GM12878 (cell line): ENCODE results near the gene MKNK1. TPM values are rescaled to one million over a fixed set of nuclear protein-coding genes. Genes with fewer than 3 reads are reported as not detected.

Experiments used
- CBFB ChIP-seq: IDR thresholded peaks from 2 replicates; pipeline ENCODE4 v1.6.1; 2016; ENCODE audit warnings: antibody characterized with exemption, low read depth
- CREM ChIP-seq: IDR thresholded peaks from 2 replicates; pipeline ENCODE4 v1.6.1; 2014; ENCODE audit warnings: antibody characterized with exemption, low read depth
- CTCF ChIP-seq, 3 experiments: IDR thresholded peaks in 2 of 3; conservative IDR thresholded peaks in 1 of 3; 2 replicates each; pipeline ENCODE4 v1.5.1; 2011; ENCODE audit warnings: low read depth in 3 of 3, low read length in 3 of 3, mild to moderate bottlenecking in 3 of 3, control low read depth in 2 of 3, moderate library complexity in 2 of 3, inconsistent platforms in 1 of 3, mixed read lengths in 1 of 3; ENCODE audit not compliant: control insufficient read depth in 2 of 3, insufficient read depth in 1 of 3; ENCODE audit errors: extremely low read depth in 1 of 3
- HSF1 ChIP-seq: fragments of 150-350 bp; IDR thresholded peaks from 2 replicates; pipeline ENCODE4 v1.6.1; 2014; ENCODE audit warnings: mild to moderate bottlenecking, low read depth, low read length
- IKZF1 ChIP-seq: fragments of 450-650 bp; conservative IDR thresholded peaks from 2 replicates; pipeline ENCODE4 v1.6.1; 2017; ENCODE audit warnings: antibody characterized with exemption, mild to moderate bottlenecking
- IKZF2 ChIP-seq, 2 experiments: fragments of 450-650 bp; IDR thresholded peaks; 2 replicates each; pipeline ENCODE4 v1.6.1; 2017; ENCODE audit warnings: mild to moderate bottlenecking in 2 of 2, moderate library complexity in 2 of 2
- IRF4 ChIP-seq: IDR thresholded peaks from 2 replicates; pipeline ENCODE4 v1.6.1; 2011; ENCODE audit warnings: low read depth, low read length
- MLLT1 ChIP-seq: fragments of 450-650 bp; IDR thresholded peaks from 2 replicates; pipeline ENCODE4 v1.6.1; 2016; ENCODE audit warnings: mild to moderate bottlenecking
- MTA2 ChIP-seq: fragments of 450-650 bp; IDR thresholded peaks from 2 replicates; pipeline ENCODE4 v1.6.1; 2016; ENCODE audit warnings: low read depth, mild to moderate bottlenecking, moderate library complexity
- NFIC ChIP-seq: IDR thresholded peaks from 2 replicates; pipeline ENCODE4 v1.6.1; 2012; ENCODE audit warnings: low read depth, mild to moderate bottlenecking, inconsistent platforms, low read length, moderate library complexity
- NKRF ChIP-seq: fragments of 450-650 bp; conservative IDR thresholded peaks from 2 replicates; pipeline ENCODE4 v1.6.1; 2017; ENCODE audit warnings: mild to moderate bottlenecking, moderate library complexity
- NRF1 ChIP-seq: conservative IDR thresholded peaks from 2 replicates; pipeline ENCODE4 v1.6.1; 2011; ENCODE audit warnings: mild to moderate bottlenecking, low read depth, low read length, improper control_type of control experiment
- POLR2A ChIP-seq: IDR thresholded peaks from 2 replicates; pipeline ENCODE4 v1.6.1; 2011; ENCODE audit warnings: low read depth, mild to moderate bottlenecking, low read length
- PRDM15 ChIP-seq: fragments of 450-650 bp; formaldehyde crosslinking; IDR thresholded peaks from 2 replicates; pipeline ENCODE4 v1.4.0; 2020; ENCODE audit warnings: mild to moderate bottlenecking, moderate library complexity
- RAD21 ChIP-seq: IDR thresholded peaks from 2 replicates; pipeline ENCODE4 v1.6.1; 2011; ENCODE audit warnings: mild to moderate bottlenecking, low read depth, low read length, moderate library complexity; ENCODE audit not compliant: insufficient read depth
- STAT3 ChIP-seq: IDR thresholded peaks from 2 replicates; pipeline ENCODE4 v1.6.1; 2011; ENCODE audit warnings: low read depth, low read length, improper control_type of control experiment
- TBL1XR1 ChIP-seq: IDR thresholded peaks from 2 replicates; pipeline ENCODE4 v1.6.1; 2012; ENCODE audit warnings: low read depth, low read length, improper control_type of control experiment
- ZNF217 ChIP-seq: fragments of 450-650 bp; IDR thresholded peaks from 2 replicates; pipeline ENCODE4 v1.6.1; 2017; ENCODE audit warnings: antibody characterized with exemption, mild to moderate bottlenecking
- ZNF384 ChIP-seq: IDR thresholded peaks from 2 replicates; pipeline ENCODE4 v1.6.1; 2012; ENCODE audit warnings: low read depth, mild to moderate bottlenecking, low read length, improper control_type of control experiment, borderline replicate concordance
- polyA plus RNA-seq, 11 experiments: library from polyadenylated mRNA; depleted of rRNA in 4 of 11; unstranded in 6 of 11; stranded (reverse) in 5 of 11; fragments of >200 nt; fragmentation: Nextera tagmentation in 4 of 11; fragmentation: Illumina TruSeq in 1 of 11; extraction: Ambion mirVana in 4 of 11; extraction: Trizol in 1 of 11; gene quantifications; 1 replicate in 1 of 11; 2 replicates in 10 of 11; pipeline versions ENCODE4 v1.2.1 to v1.2.3, GENCODE V29; 2011 to 2016; ENCODE audit warnings: inconsistent platforms in 2 of 11, missing spikeins in 2 of 11, low read depth in 1 of 11
- total RNA-seq, 4 experiments: library from RNA; depleted of rRNA in 3 of 4; stranded (reverse); fragments of >200 nt in 3 of 4; fragmentation: Illumina TruSeq in 1 of 4; extraction: Trizol in 1 of 4; gene quantifications; 2 replicates each; pipeline versions ENCODE4 v1.2.1 to v1.2.3, GENCODE V29; 2013 to 2021

The MKNK1 gene
- total and polyA plus RNA-seq, 10 of the 15 experiments (the other 5 are each of a cell fraction or from before 2014, with no cell fraction given) = 13.7 to 29.9 (median 26.5) TPM

- TF ChIP-seq CTCF (IDR thresholded peaks at IDR 0.05 in 2 of 3, conservative IDR thresholded peaks at IDR 0.05 in 1 of 3; ENCODE audit: control insufficient read depth in 2 of 3, extremely low read depth in 1 of 3, insufficient read depth in 1 of 3, low read depth in 3 of 3, low read length in 3 of 3) (no peak), MLLT1 (no peak), TBL1XR1 (no peak), POLR2A (peak; percentile 30; the same call in 1 of the 2 replicates), CBFB (no peak), STAT3 (no peak), IRF4 (no peak), PRDM15 (CRISPR knock-in tag) (no peak), RAD21 (no peak), IKZF2 (IDR thresholded peaks at IDR 0.05) (no peak), HSF1 (no peak), ZNF217 (no peak), ZNF384 (peak; percentile 55), MTA2 (no peak), NRF1 (no peak), NFIC (no peak), NKRF (no peak), CREM (no peak), IKZF1 (0 out of 2 replicates have a peak, but pooled peaks have one; percentile 52)
Measured at GRCh38 chr1:46613661-46614603, 9.9 kb upstream of the MKNK1 start (continued).
